G401 (cell line): ENCODE results near the gene HYAL2. TPM values are rescaled to one million over a fixed set of nuclear protein-coding genes. Genes with fewer than 3 reads are reported as not detected.

Experiments used
- DNase-seq: peaks from one replicate; pipeline ENCODE4 v3.0.0-alpha.2; 2015; ENCODE audit warnings: low spot score
- in situ Hi-C: cut with HindIII; loops from 2 replicates; pipeline ENCODE4 v1.10.0; 2016; ENCODE audit warnings: low sequenced_read_pairs, mixed read lengths
- total RNA-seq: library from RNA; depleted of rRNA; stranded (reverse); fragments of >200 nt; shearing (Covaris generic); gene quantifications from 2 replicates; pipeline ENCODE4 v1.2.3, GENCODE V29; 2014

HYAL2 gene
- total RNA-seq, 1 experiment from 2014 or later: 99.0 TPM

DNA sequence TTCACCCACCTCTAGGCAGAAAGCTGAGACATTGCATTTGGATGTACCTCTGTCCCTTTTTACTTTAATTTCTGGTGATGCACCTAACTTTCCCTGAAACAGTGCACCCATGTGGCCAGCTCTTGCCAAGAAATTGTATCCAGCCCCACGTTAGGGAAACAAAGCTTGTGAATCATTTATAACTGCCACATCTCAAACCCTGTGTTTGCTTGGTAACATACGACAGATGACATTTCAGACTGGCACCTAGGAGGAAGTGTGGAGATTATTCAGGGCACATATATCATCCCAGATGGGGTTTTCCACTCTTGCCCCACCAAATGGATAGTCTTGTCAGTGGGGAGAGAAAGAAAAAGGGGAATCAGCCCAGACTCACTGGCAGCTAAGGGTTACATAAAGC lies 30.2 kb upstream of the HYAL2 start:
- in situ Hi-C loops: loop anchor here (10.0 kb wide), 2 partner anchors 88 to 182 kb away; partner anchors contain the start of gene SEMA3B
- no peak for DNase-seq

DNA sequence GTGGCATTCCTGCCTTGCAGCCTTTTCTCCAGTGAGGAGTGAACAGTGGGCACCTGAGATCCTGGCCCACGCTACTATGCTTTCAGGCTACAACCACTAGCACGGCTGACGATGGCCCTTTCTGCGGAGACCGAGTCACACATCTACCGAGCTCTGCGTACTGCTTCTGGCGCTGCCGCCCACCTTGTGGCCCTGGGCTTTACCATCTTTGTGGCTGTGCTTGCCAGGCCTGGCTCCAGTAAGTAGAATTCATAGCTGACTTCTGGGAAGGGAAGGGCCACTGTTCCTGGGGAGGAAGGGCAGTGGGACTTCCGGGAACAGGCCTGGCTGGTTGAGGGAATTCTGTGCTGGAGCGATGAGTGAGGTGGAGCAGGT lies 28.8 kb upstream of the HYAL2 start:
- in situ Hi-C loops: loop anchor here (10.0 kb wide), 2 partner anchors 87 to 183 kb away; partner anchors contain the start of gene SEMA3B
- DNase-seq: no peak

DNA sequence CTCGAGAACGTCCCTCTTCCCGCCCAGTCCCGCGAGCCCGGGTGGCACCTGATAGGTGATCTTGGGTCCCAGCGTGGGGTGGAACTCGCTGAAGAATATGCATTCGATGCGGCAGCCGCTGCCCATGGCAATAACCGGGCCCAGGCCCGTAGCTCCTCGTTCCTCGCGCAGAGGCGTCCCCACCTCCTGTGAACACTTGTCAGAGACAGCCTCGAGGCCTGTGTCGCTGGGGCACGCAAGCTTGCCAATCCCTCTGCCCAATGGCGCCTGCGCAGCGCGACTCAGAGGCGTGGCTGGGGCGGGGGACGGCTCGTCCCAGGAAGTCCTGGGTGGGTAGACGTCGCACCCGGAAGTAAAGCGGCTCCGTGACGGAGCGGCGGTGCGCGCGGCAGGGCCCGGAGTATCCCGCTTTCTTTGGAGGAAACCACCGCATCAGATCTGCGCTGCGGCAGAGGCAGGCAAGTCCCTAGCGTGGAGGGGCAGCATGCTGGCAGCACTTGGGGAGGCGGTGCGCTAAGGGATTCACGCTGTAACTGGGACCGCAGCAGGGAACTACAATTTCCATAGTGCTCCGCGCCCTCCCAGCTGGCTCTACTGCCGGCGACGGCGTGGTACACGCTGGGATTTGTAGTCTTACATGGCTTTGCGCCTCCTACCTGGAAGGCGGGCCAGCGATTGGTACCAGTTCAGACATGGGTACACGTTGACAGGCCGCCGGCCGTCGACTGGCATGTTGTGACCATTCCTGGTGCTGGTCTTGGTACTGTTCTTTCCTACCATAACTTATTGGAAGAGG lies 28.2 kb upstream of the HYAL2 start, which contains the start of the genes CYB561D2 and NPRL2:
Gene CYB561D2 (plus strand): TSS at position 336 of the 796 bp plus-strand sequence. CDS start 572 bp downstream, outside the sequence.
Gene NPRL2 (minus strand): TSS at position 249 of the 796 bp plus-strand sequence. CDS start 123 bp downstream, at position 126.
- peak; percentile 97 for DNase-seq
- in situ Hi-C loops: loop anchor here (10.0 kb wide), 2 partner anchors 86 to 184 kb away; partner anchors contain the start of gene SEMA3B

DNA sequence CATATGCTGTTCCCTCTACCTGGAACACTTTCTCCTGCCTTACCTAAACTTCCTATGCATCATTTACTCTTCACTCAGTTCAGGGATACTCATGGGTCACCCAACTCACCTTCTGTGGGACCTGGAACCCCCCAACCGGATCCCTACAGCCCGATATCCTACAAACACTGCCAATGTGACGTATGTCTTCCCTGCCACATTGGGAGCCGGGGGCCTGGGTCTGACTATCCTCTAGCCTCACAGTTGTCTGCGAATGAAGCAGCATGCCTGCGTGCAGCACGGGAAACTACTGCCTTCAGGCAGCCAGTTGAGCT lies 27.6 kb upstream of the HYAL2 start:
- no peak for DNase-seq
- in situ Hi-C loops: loop anchor here (10.0 kb wide), 2 partner anchors 85 to 185 kb away; partner anchors contain the start of gene SEMA3B

DNA sequence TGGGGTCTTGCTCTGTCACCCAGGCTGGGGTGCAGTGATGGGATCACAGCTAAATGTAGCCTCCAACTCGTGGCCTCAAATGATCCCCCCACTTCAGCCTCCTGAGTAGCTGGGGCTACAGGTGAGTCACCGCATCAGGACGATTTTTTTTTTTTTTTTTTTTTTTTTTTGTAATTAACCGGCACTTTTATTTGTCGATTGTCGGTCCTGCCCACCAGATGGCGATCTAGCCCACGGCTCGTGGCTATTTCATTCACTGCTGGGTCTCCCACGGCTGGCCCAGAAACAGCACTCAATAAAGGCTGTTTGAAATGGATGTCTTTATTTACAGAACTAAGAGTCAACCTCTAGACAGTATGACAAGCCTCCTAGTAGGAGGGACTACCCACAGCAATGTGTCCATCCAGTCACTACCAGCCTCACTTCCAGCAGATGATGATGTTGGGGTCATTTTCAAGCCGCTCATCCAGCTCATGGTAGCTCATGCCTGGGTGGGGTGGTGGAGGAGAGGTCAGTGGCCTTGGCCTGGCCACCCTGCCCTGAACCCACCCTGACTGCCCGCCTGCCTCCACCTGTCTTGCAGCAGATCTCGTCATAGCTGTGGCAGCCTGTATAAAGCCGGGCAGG lies 24.8 kb upstream of the HYAL2 start:
- in situ Hi-C loops: no loop called here
- DNase-seq: peak; percentile 86

DNA sequence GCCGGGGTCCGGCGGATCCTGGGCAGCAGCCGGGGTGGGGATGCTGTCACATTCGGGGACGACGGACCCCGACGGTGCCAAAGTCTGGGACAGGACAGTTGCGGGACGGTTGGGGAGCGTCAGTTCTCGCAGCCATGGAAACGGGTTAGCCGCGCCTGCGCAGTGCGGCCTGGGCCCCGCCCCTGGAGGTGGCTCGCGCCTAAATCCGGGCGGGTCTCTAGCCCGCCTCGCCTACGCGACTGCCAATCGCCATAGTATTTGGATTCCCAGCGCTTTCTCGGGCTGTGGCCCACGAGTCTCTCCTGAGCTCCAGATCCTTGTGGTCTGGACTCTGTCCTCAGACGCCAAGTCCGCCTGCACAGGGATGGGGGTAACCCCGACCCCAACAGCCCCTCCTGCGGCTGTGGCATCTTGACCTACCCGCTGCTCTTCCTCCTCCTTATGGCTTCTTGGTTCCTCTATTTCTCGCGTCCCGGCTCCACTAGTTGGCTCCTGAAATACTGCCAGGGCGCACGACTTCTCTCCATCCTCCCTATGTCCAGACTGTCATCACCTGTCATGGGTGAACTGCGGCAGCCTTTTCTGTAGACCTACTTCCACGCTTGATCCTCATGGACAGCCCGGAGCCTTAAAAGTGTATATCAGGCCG lies 23.2 kb upstream of the HYAL2 start, which contains the start of gene ZMYND10:
Gene ZMYND10 (minus strand): TSS at position 147 of the 649 bp plus-strand sequence. CDS start 153 bp downstream, outside the sequence.
- no peak for DNase-seq
- in situ Hi-C loops: no loop called here

DNA sequence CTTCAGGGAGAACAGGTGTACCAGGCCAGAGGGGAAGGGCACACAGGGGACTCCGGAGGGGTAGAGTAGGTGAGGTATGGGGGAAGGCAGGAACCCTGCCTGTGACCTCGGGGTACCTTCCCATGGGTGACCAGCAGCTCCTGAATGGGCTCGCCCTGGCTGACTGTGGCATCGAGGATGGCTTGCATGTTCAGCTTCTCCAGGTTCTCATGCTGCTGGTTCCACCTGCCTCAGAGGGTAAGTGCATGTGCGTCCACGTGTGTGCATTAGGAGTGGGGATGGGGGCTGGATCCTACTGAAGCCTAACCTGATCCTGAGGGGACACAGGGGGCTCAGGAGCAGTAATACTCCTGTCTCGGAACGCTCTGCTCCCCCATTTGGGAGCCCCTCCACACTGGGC lies 22.5 kb upstream of the HYAL2 start:
- in situ Hi-C loops: no loop called here
- no peak for DNase-seq

DNA sequence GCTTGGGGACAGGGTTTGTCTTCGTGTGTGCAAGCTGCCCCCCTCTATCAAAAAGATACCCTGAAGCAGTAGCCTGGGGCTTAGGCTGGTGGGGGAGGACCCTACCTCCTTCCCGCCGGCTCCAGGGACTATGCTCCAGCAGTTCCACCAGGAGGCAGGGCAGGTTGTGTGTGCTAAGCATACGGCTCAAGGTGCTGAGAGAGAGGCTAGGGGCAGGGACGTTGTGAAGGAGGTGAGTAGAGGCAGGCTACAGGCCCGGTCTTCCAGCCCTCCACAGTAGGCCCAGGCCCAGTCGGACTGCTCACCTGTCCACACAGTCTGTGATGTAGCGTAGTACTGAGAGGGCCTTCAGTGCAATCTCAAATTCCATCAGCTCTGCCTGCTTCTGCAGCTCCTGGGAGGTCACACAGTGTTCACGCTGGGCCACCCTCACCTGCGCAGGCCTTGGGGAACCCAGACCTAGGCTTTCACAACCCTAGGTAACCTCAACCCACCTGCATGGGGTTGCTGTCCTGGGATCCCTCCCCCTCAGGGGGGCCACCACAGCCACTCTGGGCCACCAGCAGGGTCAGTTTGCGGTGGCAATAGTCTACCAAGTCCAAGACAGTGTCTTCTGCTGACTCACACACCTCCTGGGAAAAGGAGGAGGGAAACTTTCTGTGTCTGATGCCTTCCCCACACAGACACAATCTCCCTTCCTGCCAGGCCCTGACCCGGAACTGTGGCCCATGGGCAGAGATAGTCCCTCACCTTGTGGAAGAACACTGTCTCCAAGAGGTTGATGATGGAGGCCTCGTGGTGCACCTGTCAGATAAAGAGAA lies 20.5 kb upstream of the HYAL2 start:
- DNase-seq: no peak
- in situ Hi-C loops: no loop called here

DNA sequence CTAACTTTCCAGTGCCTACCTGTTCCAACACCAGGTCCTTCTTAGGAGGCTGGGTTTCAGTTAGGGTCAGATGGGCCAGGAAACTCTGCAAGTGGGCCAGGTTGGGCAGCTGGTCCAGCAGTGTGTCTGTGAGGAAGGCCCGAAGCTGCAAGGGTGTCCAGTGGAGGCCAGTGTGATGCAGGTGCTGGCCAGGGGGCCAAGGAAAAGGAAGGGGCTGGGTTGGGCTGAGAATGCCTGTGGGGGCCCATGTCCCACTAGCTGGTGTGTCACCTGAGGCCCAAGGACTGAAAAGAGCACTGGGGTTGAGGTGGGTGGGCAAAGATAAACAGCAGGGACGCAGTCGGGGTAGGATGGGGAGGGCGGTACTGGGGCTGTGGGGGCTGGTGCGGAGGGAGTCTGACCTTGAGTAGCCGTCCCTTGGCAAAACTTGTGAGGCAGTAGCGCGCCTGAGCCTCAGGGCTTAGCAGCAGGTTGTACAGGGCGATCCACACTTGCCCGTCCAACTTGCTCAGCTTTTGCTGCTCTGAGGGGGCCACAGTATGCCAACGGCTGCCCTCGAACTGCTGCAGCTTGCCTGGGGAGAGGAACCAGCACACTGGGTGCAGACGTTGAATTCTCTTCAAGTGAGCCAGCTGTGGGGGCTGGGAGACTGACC lies 19.6 kb upstream of the HYAL2 start:
- in situ Hi-C loops: no loop called here
- no peak for DNase-seq

DNA sequence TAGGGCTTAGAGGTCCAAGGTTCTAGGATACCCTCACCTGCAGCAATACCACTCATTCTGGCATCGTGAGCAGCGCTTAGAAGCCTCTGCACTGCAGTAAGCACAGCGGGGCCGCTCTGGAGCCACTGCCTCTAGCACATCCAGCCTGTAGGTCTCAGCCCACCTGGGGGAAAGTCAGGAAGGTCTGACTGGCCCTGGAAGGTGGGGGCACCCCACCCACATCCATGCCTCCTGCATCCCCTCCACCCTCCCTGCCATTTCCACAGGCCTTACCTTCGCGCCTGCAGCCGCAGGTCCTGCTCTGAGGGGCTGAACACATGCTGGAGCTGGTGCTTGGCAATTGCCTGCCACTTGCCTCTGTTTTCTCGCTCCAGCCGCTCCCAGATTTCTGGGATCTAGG lies 19.0 kb upstream of the HYAL2 start:
- in situ Hi-C loops: no loop called here
- DNase-seq: no peak

DNA sequence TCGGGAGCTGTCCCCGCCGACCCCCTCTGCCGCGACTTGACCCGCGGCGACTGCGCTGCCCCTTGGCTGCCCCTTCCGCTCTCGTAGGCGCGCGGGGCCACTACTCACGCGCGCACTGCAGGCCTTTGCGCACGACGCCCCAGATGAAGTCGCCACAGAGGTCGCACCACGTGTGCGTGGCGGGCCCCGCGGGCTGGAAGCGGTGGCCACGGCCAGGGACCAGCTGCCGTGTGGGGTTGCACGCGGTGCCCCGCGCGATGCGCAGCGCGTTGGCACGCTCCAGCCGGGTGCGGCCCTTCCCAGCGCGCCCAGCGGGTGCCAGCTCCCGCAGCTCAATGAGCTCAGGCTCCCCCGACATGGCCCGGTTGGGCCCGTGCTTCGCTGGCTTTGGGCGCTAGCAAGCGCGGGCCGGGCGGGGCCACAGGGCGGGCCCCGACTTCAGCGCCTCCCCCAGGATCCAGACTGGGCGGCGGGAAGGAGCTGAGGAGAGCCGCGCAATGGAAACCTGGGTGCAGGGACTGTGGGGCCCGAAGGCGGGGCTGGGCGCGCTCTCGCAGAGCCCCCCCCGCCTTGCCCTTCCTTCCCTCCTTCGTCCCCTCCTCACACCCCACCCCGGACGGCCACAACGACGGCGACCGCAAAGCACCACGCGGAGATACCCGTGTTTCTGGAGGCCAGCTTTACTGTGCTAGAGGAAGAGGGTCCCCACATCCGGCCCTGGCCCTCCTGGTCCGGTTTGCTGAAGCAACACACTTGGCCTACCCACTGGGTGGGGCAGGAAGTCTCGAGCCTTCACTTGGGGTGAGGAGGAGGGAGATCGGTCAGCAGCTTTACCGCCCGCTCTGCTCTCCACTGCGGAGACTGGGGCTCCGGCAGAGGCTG lies 18.1 kb upstream of the HYAL2 start, which contains the start of gene RASSF1:
Gene RASSF1 (minus strand): TSS at position 389 of the 882 bp plus-strand sequence. CDS start 31 bp downstream, at position 358.
- in situ Hi-C loops: no loop called here

DNA sequence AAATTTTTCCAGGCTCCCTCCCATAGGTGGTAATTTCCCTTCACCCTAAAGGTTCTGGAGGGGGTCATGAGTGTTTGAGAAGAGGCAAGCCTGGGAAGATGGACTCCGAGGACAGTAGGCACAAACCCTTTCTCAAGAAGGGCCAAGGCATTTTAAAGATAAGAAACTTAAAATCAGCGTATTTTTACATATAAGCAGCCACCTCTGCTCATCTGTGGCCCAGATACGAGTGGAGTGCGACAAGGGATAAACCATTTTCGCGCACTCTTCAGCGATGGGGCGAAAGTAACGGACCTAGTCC lies 17.6 kb upstream of the HYAL2 start:
- in situ Hi-C loops: no loop called here
- no peak for DNase-seq

More for the DNA sequence above, 18.1 kb upstream of the HYAL2 start, which contains the start of gene RASSF1:
- DNase-seq: peak; percentile 57

DNA sequence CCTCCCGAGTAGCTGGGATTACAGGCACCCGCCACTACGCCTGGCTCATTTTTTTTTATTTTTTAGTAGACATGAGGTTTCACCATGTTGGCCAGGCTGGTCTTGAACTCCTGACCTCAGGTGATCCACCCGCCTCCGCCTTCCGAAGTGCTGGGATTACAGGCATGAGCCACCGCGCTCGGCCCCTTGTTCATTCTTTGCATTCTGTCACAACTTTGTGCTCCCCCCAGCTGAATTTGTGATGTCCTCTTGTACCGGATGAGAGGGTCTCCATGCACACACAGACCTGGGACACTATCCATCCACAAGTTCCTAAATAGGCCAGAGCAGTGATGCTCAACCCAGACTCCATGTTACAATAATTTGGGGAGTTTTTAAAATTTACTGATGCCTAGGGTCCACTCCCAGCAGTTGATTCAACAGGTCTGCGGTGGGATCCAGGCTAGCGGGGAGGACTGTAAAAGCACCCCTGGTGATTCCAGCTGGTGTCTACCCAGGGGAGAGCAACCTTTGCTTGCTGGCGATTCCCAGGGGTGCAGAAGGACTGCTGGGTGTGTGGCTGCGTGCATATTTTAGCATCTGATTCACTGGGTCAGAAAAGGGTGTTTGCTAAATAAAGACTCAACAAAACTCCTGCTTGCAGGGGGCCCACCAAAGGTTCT lies 17.1 kb upstream of the HYAL2 start:
- in situ Hi-C loops: no loop called here
- DNase-seq: no peak

DNA sequence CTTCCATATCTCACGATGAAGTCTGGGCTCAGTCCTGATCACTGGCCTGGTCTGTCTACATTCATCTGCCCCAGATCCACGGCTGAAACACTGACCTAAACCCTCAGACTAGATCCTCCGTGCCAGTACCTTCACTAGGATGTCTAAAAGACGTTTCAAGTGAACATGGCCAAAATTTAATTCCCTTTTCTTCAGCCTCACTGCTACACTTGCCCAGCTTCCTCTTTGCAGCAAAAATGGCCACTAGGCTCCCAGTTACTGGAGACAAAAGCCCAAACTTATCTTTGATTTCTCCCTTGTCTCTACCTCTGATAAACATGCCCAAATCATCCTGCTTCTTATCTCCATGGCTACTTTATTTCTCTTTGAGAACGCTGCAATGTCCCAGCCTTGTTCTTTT lies 16.4 kb upstream of the HYAL2 start:
- in situ Hi-C loops: no loop called here

DNA sequence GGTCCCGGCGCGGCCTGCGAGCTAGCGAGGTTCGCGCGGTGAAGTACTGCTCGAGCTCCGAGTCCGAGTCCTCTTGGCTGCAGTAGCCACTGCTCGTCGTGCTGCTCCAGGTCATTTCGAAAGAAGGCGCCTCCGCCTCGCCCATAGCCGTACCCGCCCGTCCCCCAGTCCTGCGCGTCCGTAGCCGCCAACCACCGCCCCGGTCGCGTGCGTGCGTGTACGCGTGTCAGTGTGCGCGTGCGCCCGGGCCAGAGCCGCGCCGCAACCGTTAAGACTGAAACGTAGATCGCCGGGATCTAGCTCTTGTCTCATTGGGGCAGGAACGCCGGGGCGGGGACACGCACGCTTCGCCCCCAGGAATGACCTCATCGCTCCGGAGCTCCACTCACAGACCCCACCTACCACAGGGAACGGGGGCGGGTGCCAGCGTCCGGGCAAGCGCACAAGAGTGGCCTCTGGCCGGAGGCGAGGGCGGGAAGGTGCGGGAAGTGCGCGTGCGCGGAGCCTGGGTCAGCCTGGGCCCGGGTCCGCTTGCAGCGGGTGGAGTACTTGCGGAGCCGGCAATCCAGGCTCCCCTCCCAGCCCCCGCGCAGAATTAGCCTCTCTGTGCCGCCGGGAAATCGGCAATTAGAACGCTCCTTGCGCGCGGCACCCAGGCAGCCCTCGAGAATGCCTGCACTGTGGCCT lies 14.8 kb upstream of the HYAL2 start:
- in situ Hi-C loops: no loop called here
- DNase-seq: peak; percentile 99

More for the DNA sequence above, 16.4 kb upstream of the HYAL2 start:
- no peak for DNase-seq

DNA sequence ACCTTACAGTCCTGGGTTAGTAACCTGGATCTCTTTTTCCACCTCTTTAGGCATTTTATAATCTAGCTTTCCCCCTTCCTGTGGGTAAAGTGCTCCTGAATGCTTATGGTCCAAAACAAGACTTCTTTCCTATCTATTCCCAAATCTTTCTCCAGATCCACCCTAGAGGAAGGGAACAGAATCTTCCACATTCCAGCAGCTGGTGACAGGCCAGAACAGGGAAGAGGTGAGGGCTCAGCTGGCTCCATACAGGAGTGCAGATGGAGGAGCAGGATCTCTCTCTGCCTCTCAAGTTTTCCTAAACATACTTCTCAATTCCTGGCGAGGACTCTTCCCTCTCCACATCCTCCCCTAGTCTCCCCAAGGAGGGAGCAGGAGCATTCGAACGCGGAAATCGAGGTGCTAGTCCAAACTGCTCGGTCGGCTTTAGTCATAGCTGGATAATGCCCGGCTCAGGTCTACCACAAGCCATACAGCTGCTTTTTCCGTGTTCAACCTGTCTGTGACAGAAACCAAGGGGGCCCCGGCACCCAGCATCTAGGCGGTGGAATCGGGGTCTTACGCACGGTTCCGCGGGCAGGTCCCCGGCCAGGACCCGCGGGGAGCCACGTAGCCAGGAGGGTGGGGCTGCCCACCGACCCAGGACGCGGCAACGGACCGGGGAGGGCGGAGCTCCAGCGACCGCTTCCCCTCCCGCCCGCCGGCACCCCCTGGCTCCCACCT lies 14.1 kb upstream of the HYAL2 start:
- no peak for DNase-seq
- in situ Hi-C loops: no loop called here
